Measurements from ENCODE around the gene CELA2A.
"Not testable (repeated sequence)": the region's sequence is repeated elsewhere in the genome, so short reads cannot be mapped to it uniquely, and the experiment has no call there.

The CELA2A gene

DNA sequence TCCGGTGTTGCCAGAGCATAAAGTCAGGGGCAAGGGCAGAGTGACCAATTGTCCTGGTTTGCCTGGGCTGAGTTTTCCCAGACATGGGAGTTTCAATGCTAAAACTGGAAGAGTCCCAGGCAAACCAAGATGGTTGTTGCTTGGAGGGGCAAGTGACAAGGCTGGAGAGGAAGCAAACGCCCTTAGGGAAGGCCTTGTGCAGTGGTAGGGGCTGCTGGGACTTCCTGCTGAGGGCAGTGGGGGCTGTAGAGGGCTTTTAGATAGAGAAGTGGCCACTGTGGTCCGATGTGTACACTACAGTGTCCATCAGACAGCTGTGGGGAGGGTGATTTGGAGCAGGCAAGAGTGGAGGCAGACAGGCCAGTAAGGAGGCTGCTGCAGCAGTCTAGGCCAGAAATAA lies 7.0 kb upstream of the CELA2A start:
- peaks cover 9% of the 10 kb centered on the region for H3K4me1 ChIP-seq (ENCODE audit: control insufficient read depth, insufficient read depth, low read length)
- H3K4me2 ChIP-seq (ENCODE audit: low read length) = no peak overlapping the region
- H3K4me3 ChIP-seq (ENCODE audit: low read length) = no peak overlapping the region
- no peaks in the 10 kb centered on the region for H3K9me3 ChIP-seq (replicated peaks; ENCODE audit: low read length)
- H3K27me3 ChIP-seq (ENCODE audit: control insufficient read depth, insufficient read depth, low read length) = peaks cover 13% of the 10 kb centered on the region
- H3K9ac ChIP-seq (ENCODE audit: low read depth, low read length) = no peak overlapping the region
- H3K36me3 ChIP-seq (ENCODE audit: insufficient read depth, low read length) = no peaks in the 10 kb centered on the region

DNA sequence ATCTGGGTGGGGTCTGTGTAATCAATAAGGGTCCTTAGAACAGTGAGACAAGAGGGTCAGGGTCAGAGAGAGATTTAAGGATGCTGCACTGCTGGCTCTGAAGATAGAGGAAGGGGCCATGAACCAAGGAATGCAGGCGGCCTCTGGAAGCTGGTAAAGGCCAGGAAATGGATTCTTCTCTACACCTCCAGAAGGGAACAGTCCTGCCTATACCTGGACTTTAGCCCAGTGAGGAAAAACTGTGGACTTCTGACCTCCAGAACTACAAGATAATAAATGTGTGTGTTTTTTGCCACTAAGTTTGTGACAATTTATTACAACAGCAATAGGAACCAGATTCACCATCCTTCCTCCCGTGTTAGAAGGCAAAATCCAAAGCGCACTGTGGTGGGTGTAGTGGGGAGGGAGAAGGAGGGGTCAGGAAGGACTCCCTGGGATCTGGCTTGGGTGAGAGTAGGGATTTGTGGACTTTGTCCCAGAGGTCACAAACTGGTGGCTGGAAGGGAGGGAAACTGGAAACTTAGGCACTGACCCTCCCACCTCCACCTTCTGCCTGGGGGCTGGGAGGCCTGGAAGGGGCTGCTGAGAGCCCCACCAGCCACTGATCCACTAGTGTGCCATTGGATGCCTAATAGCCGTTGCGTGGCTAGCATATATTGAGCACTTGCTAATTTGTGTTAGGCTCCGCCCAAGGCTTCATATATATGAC lies 5.4 kb upstream of the CELA2A start:
- Histone ChIP-seq H3K9ac (ENCODE audit: low read depth, low read length) (no peak overlapping the region), H3K36me3 (ENCODE audit: insufficient read depth, low read length) (no peaks in the 10 kb centered on the region), H3K9me3 (replicated peaks; ENCODE audit: low read length) (no peaks in the 10 kb centered on the region), H3K4me3 (ENCODE audit: low read length) (no peak overlapping the region), H3K27me3 (ENCODE audit: control insufficient read depth, insufficient read depth, low read length) (peaks cover 13% of the 10 kb centered on the region), H3K4me2 (ENCODE audit: low read length) (no peak overlapping the region), H3K4me1 (ENCODE audit: control insufficient read depth, insufficient read depth, low read length) (peaks cover 9% of the 10 kb centered on the region)

DNA sequence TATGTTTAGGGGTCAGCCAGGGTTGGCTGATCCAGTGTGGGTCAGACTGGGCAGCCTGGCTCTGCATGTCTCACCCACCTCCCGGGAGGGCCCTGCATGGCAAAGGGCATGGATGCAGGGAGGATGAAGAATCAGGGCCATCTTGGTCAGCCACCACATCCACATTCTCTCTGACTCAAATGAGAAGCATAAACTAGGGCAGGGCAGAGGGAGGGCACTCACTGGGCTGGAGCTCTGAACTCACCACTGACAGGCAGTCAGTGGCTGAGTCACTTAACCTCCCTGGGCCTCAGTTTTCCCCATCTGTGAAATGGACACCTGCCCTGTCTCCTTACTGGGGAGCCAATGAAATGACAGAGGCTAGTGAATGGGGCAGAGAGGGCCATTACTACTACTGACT lies 4.3 kb upstream of the CELA2A start:
- Histone ChIP-seq H3K36me3 (ENCODE audit: insufficient read depth, low read length) (no peaks in the 10 kb centered on the region), H3K4me3 (ENCODE audit: low read length) (no peak overlapping the region), H3K9ac (ENCODE audit: low read depth, low read length) (no peak overlapping the region), H3K4me2 (ENCODE audit: low read length) (no peak overlapping the region), H3K9me3 (replicated peaks; ENCODE audit: low read length) (no peaks in the 10 kb centered on the region), H3K27me3 (ENCODE audit: control insufficient read depth, insufficient read depth, low read length) (peaks cover 11% of the 10 kb centered on the region), H3K4me1 (ENCODE audit: control insufficient read depth, insufficient read depth, low read length) (peaks cover 9% of the 10 kb centered on the region)

DNA sequence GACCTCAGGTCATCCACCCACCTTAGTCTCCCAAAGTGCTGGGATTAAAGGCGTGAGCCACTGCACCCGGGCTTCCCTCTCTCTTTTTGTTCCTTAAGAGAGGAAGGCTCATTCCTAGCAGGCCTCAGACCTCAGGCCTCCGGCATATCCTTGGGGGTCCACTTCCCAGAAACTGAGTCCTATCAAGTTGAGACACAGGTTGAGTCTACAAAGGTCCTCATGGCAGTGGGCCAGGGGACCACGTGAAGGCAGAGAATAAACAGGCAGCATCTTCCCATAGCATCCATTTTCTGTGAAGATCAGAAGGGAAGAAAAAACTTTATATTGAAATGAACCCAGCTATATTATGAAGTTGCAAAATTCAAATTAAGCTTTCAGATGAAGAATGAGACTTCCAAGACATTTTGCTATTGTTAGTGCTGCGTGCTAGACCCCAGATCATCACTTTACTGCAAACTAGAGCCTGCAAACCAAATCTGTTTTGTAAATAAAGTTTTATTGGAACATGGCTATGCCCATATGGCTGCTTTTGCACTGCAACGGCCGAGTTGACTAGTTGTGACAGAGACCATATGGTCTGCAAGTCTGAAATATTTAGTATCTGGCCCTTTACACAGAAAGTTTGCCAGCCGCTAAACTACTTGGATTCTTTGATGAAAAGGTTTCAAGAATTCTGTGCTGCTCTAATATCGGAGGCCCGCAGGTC lies 3.5 kb upstream of the CELA2A start:
- Histone ChIP-seq H3K4me3 (ENCODE audit: low read length) (no peak overlapping the region), H3K9me3 (replicated peaks; ENCODE audit: low read length) (no peaks in the 10 kb centered on the region), H3K4me2 (ENCODE audit: low read length) (no peak overlapping the region), H3K27me3 (ENCODE audit: control insufficient read depth, insufficient read depth, low read length) (peaks cover 3% of the 10 kb centered on the region), H3K4me1 (ENCODE audit: control insufficient read depth, insufficient read depth, low read length) (peaks cover 9% of the 10 kb centered on the region), H3K9ac (ENCODE audit: low read depth, low read length) (no peak overlapping the region), H3K36me3 (ENCODE audit: insufficient read depth, low read length) (no peaks in the 10 kb centered on the region)

DNA sequence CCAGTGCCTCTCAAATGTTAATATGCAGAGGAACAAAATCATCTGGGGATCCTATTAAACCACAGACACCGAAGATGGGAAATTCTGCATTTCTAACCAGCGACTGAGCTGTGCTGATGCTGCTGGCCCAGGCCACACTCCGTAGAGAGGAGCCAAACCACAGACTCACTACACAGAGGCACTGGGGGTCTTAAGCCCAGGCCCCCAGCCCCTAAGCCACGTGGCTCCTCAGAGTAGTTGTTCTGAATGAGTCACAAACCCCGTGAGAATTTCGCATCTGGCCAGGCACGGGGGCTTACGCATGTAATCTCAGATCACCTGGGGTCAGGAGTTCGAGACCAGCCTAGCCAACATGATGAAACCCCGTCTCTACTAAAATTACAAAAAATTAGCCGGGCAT lies 2.8 kb upstream of the CELA2A start:
- peaks cover 9% of the 10 kb centered on the region for H3K4me1 ChIP-seq (ENCODE audit: control insufficient read depth, insufficient read depth, low read length)
- H3K36me3 ChIP-seq (ENCODE audit: insufficient read depth, low read length) = no peaks in the 10 kb centered on the region
- no peaks in the 10 kb centered on the region for H3K9me3 ChIP-seq (replicated peaks; ENCODE audit: low read length)
- H3K27me3 ChIP-seq (ENCODE audit: control insufficient read depth, insufficient read depth, low read length) = peaks cover 3% of the 10 kb centered on the region
- no peak overlapping the region for H3K4me2 ChIP-seq (ENCODE audit: low read length)
- H3K9ac ChIP-seq (ENCODE audit: low read depth, low read length) = no peak overlapping the region
- no peak overlapping the region for H3K4me3 ChIP-seq (ENCODE audit: low read length)

DNA sequence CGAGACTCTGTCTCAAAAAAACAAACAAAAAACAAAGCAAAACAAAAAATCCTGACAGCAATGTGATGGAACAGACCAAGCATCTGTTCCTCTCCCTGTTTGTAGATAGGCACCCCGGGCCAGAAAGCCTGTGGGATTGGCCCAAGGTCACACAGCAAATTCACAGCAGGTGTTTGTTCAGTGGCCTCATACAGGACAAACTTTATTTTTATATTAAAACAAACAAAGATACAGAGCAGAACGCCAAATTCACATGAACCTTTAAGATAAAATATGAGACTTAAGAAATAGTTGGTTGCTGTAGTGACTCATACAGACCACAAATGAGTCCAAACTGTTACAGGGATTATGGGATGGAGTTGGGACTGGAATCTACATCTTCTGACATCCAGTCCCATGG lies 2.3 kb upstream of the CELA2A start:
- H3K27me3 ChIP-seq (ENCODE audit: control insufficient read depth, insufficient read depth, low read length) = no peaks in the 10 kb centered on the region
- peaks cover 9% of the 10 kb centered on the region for H3K4me1 ChIP-seq (ENCODE audit: control insufficient read depth, insufficient read depth, low read length)
- no peaks in the 10 kb centered on the region for H3K36me3 ChIP-seq (ENCODE audit: insufficient read depth, low read length)
- no peak overlapping the region for H3K4me3 ChIP-seq (ENCODE audit: low read length)
- no peak overlapping the region for H3K9ac ChIP-seq (ENCODE audit: low read depth, low read length)
- no peaks in the 10 kb centered on the region for H3K9me3 ChIP-seq (replicated peaks; ENCODE audit: low read length)
- no peak overlapping the region for H3K4me2 ChIP-seq (ENCODE audit: low read length)

DNA sequence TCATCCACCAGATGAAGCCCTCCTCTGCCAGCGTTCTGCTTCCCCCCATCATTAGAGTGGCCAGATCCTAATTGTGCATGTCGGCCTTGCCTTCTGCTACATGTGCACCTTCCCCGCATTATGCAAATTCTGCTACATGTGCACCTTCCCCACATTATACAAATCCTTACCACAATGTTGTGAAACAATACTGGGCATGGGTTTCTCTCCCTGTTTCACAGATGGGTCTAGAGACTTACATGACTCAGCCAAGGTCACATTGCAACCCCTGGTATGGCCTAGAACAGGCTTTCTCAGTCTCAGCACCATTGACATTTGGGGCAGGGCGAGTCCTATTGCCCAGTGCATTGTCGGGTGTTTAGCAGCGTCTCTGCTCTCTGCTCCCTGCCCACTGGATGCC lies 1.0 kb upstream of the CELA2A start:
- no peak overlapping the region for H3K4me3 ChIP-seq (ENCODE audit: low read length)
- H3K36me3 ChIP-seq (ENCODE audit: insufficient read depth, low read length) = no peaks in the 10 kb centered on the region
- H3K4me2 ChIP-seq (ENCODE audit: low read length) = no peak overlapping the region
- no peak overlapping the region for H3K9ac ChIP-seq (ENCODE audit: low read depth, low read length)
- no peaks in the 10 kb centered on the region for H3K9me3 ChIP-seq (replicated peaks; ENCODE audit: low read length)
- peaks cover 9% of the 10 kb centered on the region for H3K4me1 ChIP-seq (ENCODE audit: control insufficient read depth, insufficient read depth, low read length)
- no peaks in the 10 kb centered on the region for H3K27me3 ChIP-seq (ENCODE audit: control insufficient read depth, insufficient read depth, low read length)

DNA sequence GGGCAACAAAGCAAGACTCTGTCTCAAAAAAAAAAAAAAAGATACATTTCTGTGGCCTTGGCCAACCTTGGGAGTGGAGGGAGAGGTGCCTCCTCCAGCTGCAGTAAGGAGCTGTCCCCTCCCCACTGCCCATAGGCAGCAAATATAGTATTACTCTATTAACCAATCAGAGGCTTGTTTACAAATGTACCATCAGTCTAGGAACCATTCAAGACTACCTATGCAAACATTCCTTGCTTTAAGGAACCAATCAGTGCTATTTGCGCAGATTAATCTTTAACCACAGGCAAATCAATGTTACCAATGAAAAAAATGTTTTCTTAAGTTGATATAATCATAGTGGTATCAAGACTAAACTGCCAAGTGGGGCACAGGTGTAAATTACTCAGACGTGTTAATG lies 1.1 kb downstream of the CELA2A start:
- Histone ChIP-seq H3K9me3 (replicated peaks; ENCODE audit: low read length) (no peaks in the 10 kb centered on the region), H3K27me3 (ENCODE audit: control insufficient read depth, insufficient read depth, low read length) (no peaks in the 10 kb centered on the region), H3K4me1 (ENCODE audit: control insufficient read depth, insufficient read depth, low read length) (peaks cover 9% of the 10 kb centered on the region)

DNA sequence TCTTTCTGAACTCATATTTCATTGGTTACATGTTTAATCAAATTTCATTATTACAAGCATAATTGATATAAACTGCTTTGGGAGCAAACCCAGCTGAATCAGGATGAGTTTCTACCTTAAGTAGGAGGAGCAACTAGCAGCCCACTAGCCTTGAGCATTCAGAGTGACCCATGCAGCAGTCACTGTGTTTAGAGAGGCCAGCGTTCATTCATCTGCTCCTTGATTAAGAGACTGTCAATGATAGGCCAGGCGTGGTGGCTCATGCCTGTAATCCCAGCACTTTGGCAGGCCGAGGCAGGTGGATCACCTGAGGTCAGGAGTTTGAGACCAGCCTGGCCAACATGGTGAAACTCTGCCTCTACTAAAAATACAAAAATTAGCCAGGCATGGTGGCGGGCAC lies 1.9 kb downstream of the CELA2A start:
- H3K4me3 ChIP-seq (ENCODE audit: low read length); H3K27me3 ChIP-seq (ENCODE audit: control insufficient read depth, insufficient read depth, low read length); H3K4me2 ChIP-seq (ENCODE audit: low read length); H3K9me3 ChIP-seq (replicated peaks; ENCODE audit: low read length); H3K4me1 ChIP-seq (ENCODE audit: control insufficient read depth, insufficient read depth, low read length); H3K9ac ChIP-seq (ENCODE audit: low read depth, low read length); H3K36me3 ChIP-seq (ENCODE audit: insufficient read depth, low read length): not testable (repeated sequence)

More for the DNA sequence above, 1.1 kb downstream of the CELA2A start:
- H3K4me2 ChIP-seq (ENCODE audit: low read length) = no peak overlapping the region
- no peak overlapping the region for H3K9ac ChIP-seq (ENCODE audit: low read depth, low read length)
- no peaks in the 10 kb centered on the region for H3K36me3 ChIP-seq (ENCODE audit: insufficient read depth, low read length)
- H3K4me3 ChIP-seq (ENCODE audit: low read length) = no peak overlapping the region

DNA sequence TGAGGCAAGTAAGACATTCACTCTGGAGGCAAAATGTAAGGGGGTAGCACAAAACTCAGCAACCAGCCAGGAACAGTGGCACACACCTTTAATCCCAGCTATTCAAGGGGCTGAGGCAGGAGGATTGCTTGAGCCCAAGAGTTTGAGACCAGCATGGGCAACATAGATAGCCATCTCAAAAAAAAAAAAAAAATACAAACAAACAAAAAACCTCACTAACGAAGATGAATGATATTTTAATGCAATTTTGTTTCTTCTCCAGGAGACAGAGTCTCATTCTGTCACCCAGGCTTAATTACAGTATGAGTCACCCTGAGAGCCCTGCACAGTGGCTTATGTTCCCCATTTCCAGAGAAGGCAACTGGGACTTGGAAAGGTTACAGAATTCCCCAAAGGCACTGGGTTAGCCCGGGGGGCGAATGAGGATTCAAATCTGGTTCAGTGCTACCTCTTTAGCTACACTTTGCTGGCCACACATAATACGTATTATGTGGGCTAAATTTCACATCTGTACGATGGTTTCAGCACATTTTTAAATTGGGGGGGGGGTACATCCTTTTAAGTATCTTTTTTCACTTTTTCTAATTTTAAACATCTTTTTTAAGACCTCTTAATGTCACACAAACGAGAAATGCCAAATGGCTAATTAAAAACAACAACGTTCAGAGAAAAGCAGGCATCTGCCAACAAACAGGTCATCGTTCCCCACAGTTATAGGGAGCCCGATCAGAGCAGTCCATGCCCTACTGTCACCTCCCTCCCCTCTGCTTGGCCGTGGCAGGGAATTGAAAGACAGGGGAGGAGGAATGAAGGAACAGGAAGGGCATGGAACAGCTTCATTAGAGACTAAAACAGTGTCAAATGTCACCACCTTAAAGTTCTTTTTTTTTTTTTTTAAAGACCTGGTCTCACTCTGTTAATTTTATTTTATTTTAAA lies 3.5 kb downstream of the CELA2A start:
- H3K4me1 ChIP-seq (ENCODE audit: control insufficient read depth, insufficient read depth, low read length) = no peaks in the 10 kb centered on the region
- no peak overlapping the region for H3K9ac ChIP-seq (ENCODE audit: low read depth, low read length)
- H3K4me2 ChIP-seq (ENCODE audit: low read length) = no peak overlapping the region
- H3K9me3 ChIP-seq (replicated peaks; ENCODE audit: low read length) = no peaks in the 10 kb centered on the region
- H3K27me3 ChIP-seq (ENCODE audit: control insufficient read depth, insufficient read depth, low read length) = no peaks in the 10 kb centered on the region
- H3K4me3 ChIP-seq (ENCODE audit: low read length) = no peak overlapping the region
- no peaks in the 10 kb centered on the region for H3K36me3 ChIP-seq (ENCODE audit: insufficient read depth, low read length)

DNA sequence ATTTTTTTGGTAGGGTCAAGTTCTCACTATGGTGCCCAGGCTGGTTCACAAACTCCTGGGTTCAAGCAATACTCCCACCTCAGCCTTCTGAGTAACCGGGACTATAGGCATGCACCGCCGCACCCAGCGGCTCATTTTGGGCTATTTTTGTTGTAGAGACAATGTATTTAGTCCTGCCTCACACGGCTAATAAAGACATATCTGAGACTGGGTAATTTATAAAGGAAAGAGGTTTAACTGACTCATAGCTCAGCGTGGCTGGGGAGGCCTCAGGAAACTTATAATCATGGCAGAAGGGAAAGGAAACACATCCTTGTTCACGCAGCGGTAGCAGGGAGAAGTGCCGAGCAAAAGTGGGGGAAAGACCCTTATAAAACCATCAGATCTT lies 4.2 kb downstream of the CELA2A start:
- Histone ChIP-seq H3K36me3 (ENCODE audit: insufficient read depth, low read length) (no peaks in the 10 kb centered on the region), H3K27me3 (ENCODE audit: control insufficient read depth, insufficient read depth, low read length) (no peaks in the 10 kb centered on the region), H3K4me1 (ENCODE audit: control insufficient read depth, insufficient read depth, low read length) (no peaks in the 10 kb centered on the region), H3K9ac (ENCODE audit: low read depth, low read length) (no peak overlapping the region), H3K4me3 (ENCODE audit: low read length) (no peak overlapping the region), H3K9me3 (replicated peaks; ENCODE audit: low read length) (no peaks in the 10 kb centered on the region), H3K4me2 (ENCODE audit: low read length) (no peak overlapping the region)

All from skeletal muscle satellite cell (primary cell).